Cerebellar cortex (tissue), 1 donor: ENCODE results near the gene GRIK1.

Experiments
- DNase-seq: peaks from one replicate; pipeline ENCODE4 v3.0.0-alpha.2; 2015; ENCODE audit warnings: low spot score

GRIK1 gene

DNA sequence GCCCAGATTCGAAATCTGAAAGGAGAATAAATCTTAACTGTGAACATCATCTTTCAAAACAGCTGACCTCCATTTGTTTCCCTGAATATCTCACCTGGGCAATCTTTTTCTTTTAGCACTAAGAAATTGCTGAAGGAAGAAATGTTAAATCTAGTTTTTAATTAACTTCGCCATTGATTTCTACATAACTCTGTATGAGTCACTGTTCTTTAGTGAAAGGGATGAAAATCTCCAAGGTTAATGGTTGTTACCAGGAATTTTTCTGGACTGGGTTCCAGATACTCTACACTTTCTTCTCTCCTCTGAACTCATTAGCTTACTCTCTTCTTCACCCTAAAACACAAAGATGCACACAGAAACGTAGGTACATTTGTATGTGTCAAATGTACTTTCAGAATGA, 405.3 kb downstream of the GRIK1 start:
- no peak for DNase-seq

DNA sequence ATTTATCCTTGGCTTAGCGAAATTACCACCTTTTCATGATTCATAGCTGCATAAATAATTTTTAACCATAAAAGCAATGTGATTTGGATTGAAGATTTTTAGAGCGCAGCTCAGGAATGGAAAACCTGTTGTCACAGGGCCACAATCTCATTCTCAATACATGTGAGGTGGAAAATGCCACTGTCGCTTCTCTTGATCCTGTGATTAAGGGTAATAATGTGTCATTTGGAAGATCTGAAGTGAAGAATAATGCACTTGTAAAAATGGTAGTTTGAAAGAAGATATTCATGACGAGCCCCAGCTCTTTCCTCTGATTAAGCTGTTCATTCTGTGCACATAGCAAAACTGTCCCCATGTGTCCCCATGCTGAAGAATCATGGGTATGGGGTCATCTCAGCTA, 410.7 kb downstream of the GRIK1 start:
- DNase-seq, result no peak

DNA sequence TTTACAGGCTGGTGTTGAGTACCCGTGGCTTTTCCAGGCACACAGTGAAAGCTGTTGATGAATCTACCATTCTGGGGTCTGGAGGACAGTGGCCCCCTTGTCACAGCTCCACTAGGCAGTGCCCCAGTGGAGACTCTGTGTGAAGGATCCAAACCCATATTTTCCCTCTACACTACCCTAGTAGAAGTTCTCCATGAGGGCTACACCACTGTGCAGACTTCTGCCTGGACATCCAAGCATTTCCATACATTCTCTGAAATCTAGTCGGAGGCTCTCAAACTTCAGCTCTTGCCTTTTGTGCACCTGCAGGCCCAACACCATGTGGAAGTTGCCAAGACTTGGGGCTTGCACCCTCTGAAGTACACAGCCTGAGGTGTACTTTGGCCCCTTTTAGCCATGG, 413.3 kb downstream of the GRIK1 start:
- no peak for DNase-seq

GRCh38 chr21:29524055-29524454, 415.7 kb downstream of the GRIK1 start:
- no peak for DNase-seq

- DNase-seq, result no peak
Measured at GRCh38 chr21:29523646-29524045, 416.1 kb downstream of the GRIK1 start.

- DNase-seq, result no peak
Measured at GRCh38 chr21:29521872-29522271, 417.9 kb downstream of the GRIK1 start.

- DNase-seq, result no peak
Measured at GRCh38 chr21:29520171-29520570, 419.6 kb downstream of the GRIK1 start.

GRCh38 chr21:29514652-29515247, 425.0 kb downstream of the GRIK1 start:
- no peak for DNase-seq

GRCh38 chr21:29513535-29513934, 426.3 kb downstream of the GRIK1 start:
- no peak for DNase-seq

DNA sequence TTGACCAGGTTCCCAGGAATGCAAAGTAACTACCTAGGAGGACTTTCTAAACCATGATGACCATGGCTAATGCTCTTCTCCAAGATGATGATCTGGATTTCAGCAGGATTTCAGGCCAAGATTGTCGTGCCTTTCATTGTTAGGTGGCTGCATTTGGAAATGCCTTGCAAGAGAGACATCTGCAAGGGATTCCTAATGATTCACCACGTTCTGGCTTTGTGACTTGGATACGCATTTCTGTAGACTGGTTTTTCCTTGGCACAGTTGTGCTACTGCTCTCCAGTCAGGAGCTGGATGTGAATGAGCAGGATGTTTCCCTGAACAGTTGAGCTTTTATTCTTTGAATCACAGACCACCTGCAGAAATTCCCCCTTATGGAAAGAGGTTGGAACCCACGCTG, 428.7 kb downstream of the GRIK1 start:
- no peak for DNase-seq

DNA sequence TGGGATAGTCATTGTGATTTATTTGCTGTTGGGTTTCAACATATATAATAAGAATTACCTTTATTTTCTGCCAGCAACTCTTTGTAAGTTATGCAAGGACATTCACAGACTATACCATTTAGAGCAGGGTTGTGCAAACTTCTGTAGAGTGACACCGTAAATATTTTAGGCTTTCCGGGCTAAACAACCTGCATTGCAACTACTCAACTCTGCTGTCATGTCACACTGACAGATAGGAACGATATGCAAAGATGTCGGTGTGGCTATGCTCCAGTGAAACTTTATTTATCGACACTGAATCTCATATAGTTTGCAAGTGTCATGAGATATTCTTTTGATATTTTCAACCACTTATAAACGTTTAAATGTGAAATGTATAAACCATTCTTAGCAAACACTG, 430.7 kb downstream of the GRIK1 start:
- DNase-seq, result no peak

DNA sequence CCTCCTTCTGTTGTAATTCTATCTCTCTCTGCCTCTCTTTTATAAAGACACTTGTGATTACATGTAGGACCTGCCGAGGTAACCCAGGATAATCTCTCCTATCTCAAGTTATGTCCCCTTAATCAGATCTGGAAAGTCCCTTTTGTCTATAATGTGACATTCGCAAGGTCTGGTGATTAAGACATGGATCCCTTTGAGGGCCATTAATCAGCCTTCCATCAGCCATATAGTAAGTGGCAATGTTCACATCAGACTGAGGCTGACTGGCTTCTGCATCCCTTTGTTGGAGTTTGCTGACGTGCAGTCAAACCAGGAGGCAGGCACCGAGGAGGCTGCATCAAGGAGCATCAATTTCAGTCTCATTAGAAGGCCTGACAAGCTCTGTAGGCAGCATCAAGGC, 431.5 kb downstream of the GRIK1 start:
- no peak for DNase-seq

DNA sequence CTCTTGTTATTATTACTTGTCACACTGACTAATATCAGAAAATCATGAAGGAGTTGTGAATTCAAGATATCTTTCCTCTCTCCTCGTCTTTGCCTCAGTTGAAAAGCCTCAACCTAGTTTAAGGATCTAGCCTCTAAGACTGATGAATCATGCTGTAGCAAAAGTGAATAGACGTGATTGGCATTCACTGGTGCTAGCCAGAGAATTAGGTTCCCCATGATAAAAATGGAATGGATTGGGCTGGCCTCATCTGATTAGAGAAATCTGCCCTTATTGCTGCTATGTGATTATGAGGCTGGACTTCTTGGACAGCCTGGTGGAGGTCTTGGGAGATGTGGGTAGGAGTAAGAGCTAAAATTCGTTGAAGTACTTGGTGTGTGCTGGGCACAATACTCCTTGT, 432.8 kb downstream of the GRIK1 start:
- DNase-seq, result no peak

GRCh38 chr21:29506214-29506613, 433.6 kb downstream of the GRIK1 start:
- DNase-seq, result no peak

DNA sequence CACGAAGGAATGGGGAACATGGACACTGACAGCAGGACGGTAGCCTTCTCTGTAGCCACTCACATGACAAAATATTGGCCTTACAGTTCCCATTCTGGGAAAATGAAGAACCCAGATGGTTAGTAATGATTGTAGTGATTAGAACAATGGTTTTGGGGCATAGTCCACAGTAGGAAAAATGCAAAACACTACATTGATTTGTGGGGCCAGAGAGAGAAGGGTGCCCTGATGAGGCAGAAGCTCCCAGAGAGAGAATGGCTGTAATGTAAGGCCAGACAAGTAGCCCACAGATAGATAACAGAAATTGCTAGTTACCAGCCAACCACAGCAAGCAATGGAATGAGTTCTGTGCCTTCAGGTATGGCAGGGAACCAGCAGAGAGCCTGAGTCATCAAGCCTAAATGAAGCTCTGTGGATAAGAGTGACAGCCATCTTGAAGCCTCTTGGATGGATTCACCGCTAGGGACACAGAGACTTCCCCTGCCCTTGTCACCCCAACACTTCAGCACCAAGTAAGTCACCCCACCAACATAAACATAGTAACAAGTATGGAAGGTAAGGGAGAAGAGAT, 435.0 kb downstream of the GRIK1 start:
- no peak for DNase-seq

GRCh38 chr21:29501451-29501850, 438.3 kb downstream of the GRIK1 start:
- DNase-seq, result no peak

DNA sequence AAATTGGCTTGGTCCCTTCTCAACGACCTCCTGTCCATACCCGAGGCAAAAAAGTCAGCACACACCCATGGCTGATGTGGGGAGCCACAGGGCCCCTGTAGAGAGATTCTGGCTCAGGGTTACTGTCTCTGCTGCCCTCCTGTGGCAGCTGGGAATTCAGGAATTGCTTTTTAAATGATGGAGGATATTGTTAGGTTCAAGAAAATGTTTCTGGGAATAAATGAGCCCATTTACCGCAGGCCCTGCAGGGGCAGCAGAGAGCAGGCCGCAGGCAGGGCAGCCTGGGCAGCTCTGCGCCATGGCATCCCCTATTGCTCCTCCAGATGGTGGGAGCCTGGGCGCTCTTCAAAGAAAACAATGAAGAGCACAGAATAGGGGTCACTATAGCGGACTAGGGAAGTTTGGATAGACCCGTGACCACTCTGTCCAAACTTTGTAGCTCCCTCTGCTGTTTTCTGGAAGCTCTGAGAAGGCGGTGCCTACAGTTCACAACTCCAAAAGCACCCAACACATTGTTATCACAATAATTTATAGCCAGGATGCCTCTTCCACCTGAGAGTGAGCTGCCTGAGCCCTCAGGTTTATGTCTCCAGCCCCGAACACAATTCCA, 440.0 kb downstream of the GRIK1 start:
- peak; percentile 57 for DNase-seq

GRCh38 chr21:29499229-29499628, 440.6 kb downstream of the GRIK1 start:
- no peak for DNase-seq

- DNase-seq, result no peak
Measured at GRCh38 chr21:29496337-29496736, 443.5 kb downstream of the GRIK1 start.

- DNase-seq, result no peak
Measured at GRCh38 chr21:29490016-29490415, 449.8 kb downstream of the GRIK1 start.

DNA sequence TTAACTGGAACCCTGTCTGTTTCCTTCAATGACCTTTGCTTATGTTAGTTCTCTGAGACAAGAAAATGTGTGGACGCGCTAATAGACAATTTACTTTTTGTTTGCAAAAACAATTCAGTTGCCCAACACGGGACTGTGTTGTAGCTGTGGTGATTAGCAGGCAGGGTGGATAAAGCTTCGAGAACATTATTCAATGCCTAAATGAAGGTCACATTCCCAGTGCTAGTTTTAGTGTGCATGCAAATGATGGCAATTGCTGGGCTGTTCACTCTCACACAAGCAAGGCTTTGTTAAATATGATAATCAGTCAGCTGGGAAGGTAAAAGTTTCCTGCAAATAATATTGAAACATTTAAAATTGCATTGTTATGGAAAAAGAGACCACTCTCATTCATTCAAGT, 452.6 kb downstream of the GRIK1 start:
- DNase-seq, result no peak
